GM12878 (cell line): ENCODE data around the gene CDK13. TPM values are rescaled to one million over a fixed set of nuclear protein-coding genes. Genes with fewer than 3 reads are reported as not detected.
A peak's percentile ranks its signal among the peaks of the same experiment; 100 is the strongest.

Source experiments
- BCLAF1 ChIP-seq: fragments of 450-650 bp; IDR thresholded peaks from 2 replicates; pipeline ENCODE4 v1.6.1; 2017; ENCODE audit warnings: antibody characterized with exemption, mild to moderate bottlenecking, moderate library complexity
- CEBPB ChIP-seq, 2 experiments: fragments of 150-350 bp in 1 of 2; IDR thresholded peaks; 2 replicates each; pipeline ENCODE4 v1.6.1; 2012 to 2014; ENCODE audit warnings: low read depth in 2 of 2, low read length in 2 of 2, borderline replicate concordance in 1 of 2, inconsistent platforms in 1 of 2
- CREM ChIP-seq: IDR thresholded peaks from 2 replicates; pipeline ENCODE4 v1.6.1; 2014; ENCODE audit warnings: antibody characterized with exemption, low read depth
- CUX1 ChIP-seq: IDR thresholded peaks from 2 replicates; pipeline ENCODE4 v1.6.1; 2012; ENCODE audit warnings: improper control_type of control experiment, low read depth, low read length; ENCODE audit not compliant: insufficient replicate concordance
- E2F8 ChIP-seq: fragments of 450-650 bp; IDR thresholded peaks from 2 replicates; pipeline ENCODE4 v1.6.1; 2018; ENCODE audit warnings: mild to moderate bottlenecking, low read depth, moderate library complexity; ENCODE audit not compliant: partially characterized antibody
- HDAC2 ChIP-seq: fragments of 200-600 bp; sonication (generic); IDR thresholded peaks from 2 replicates; pipeline ENCODE4 v1.6.1; 2017
- IRF3 ChIP-seq: fragments of 450-650 bp; IDR thresholded peaks from 2 replicates; pipeline ENCODE4 v1.6.1; 2014; ENCODE audit warnings: mild to moderate bottlenecking
- JUNB ChIP-seq: IDR thresholded peaks from 2 replicates; pipeline ENCODE4 v1.6.1; 2016; ENCODE audit warnings: antibody characterized with exemption, mild to moderate bottlenecking
- MEF2A ChIP-seq: IDR thresholded peaks from 2 replicates; pipeline ENCODE4 v1.6.1; 2011; ENCODE audit warnings: low read depth, mild to moderate bottlenecking, low read length, moderate library complexity; ENCODE audit not compliant: insufficient read depth
- NFIC ChIP-seq: IDR thresholded peaks from 2 replicates; pipeline ENCODE4 v1.6.1; 2012; ENCODE audit warnings: low read depth, mild to moderate bottlenecking, inconsistent platforms, low read length, moderate library complexity
- RUNX3 ChIP-seq: IDR thresholded peaks from 2 replicates; pipeline ENCODE4 v1.6.1; 2012; ENCODE audit warnings: low read length, inconsistent platforms
- ZBTB40 ChIP-seq: fragments of 450-650 bp; IDR thresholded peaks from 2 replicates; pipeline ENCODE4 v1.6.1; 2016; ENCODE audit warnings: mild to moderate bottlenecking, moderate library complexity, borderline replicate concordance
- ZNF622 ChIP-seq: fragments of 450-650 bp; IDR thresholded peaks from 2 replicates; pipeline ENCODE4 v1.6.1; 2017; ENCODE audit warnings: mild to moderate bottlenecking, inconsistent platforms
- ZSCAN29 ChIP-seq: fragments of 450-650 bp; IDR thresholded peaks from 2 replicates; pipeline ENCODE4 v1.6.1; 2017; ENCODE audit warnings: mild to moderate bottlenecking, moderate library complexity
- polyA plus RNA-seq, 11 experiments: library from polyadenylated mRNA; depleted of rRNA in 4 of 11; unstranded in 6 of 11; stranded (reverse) in 5 of 11; fragments of >200 nt; fragmentation: Nextera tagmentation in 4 of 11; fragmentation: Illumina TruSeq in 1 of 11; extraction: Ambion mirVana in 4 of 11; extraction: Trizol in 1 of 11; gene quantifications; 1 replicate in 1 of 11; 2 replicates in 10 of 11; pipeline versions ENCODE4 v1.2.1 to v1.2.3, GENCODE V29; 2011 to 2016; ENCODE audit warnings: inconsistent platforms in 2 of 11, missing spikeins in 2 of 11, low read depth in 1 of 11
- total RNA-seq, 4 experiments: library from RNA; depleted of rRNA in 3 of 4; stranded (reverse); fragments of >200 nt in 3 of 4; fragmentation: Illumina TruSeq in 1 of 4; extraction: Trizol in 1 of 4; gene quantifications; 2 replicates each; pipeline versions ENCODE4 v1.2.1 to v1.2.3, GENCODE V29; 2013 to 2021

CDK13 gene
- total and polyA plus RNA-seq, 10 of the 15 experiments (the other 5 are each of a cell fraction or from before 2014, with no cell fraction given) = 10.8 to 44.4 (median 28.0) TPM

- TF ChIP-seq JUNB = no peak
- TF ChIP-seq E2F8 = no peak
- no peak for TF ChIP-seq CREM
- TF ChIP-seq CEBPB (IDR thresholded peaks at IDR 0.05; ENCODE audit: borderline replicate concordance in 1 of 2, low read depth in 2 of 2, low read length in 2 of 2) = no peak
- TF ChIP-seq RUNX3 = peak; percentile 44; the same call in 1 of the 2 replicates
- no peak for TF ChIP-seq IRF3
- TF ChIP-seq BCLAF1 = no peak
- no peak for TF ChIP-seq MEF2A
- 0 out of 2 replicates have a peak, but pooled peaks have one; percentile 26 for TF ChIP-seq NFIC
- TF ChIP-seq HDAC2 = no peak
- TF ChIP-seq ZSCAN29 = no peak
- 0 out of 2 replicates have a peak, but pooled peaks have one; percentile 16 for TF ChIP-seq ZBTB40
- peak; percentile 25 for TF ChIP-seq CUX1
- TF ChIP-seq ZNF622 = no peak
These were observed 8.0 kb downstream of the CDK13 start (continued) for GRCh38 chr7:39958038-39958437.
